Epithelial cell of proximal tubule (primary cell): ENCODE data around the gene CCDC116. TPM values are rescaled to one million over a fixed set of nuclear protein-coding genes. Genes with fewer than 3 reads are reported as not detected.

Source experiments
- DNase-seq: peaks from one replicate; pipeline ENCODE4 v3.0.0-alpha.2; 2011; ENCODE audit warnings: low read depth
- H3K4me3 ChIP-seq: 2 replicates; pipeline ENCODE4 v1.5.1; 2011; ENCODE audit warnings: low read depth, mild to moderate bottlenecking, low read length
- CTCF ChIP-seq: conservative IDR thresholded peaks from 2 replicates; pipeline ENCODE4 v1.5.1; 2012; ENCODE audit warnings: low read depth, mild to moderate bottlenecking, low read length
- total RNA-seq: library from RNA; depleted of rRNA; stranded (reverse); fragments of >200 nt; gene quantifications from 2 replicates; pipeline ENCODE4 v1.2.3, GENCODE V29; 2015

The CCDC116 gene
- total RNA-seq, 1 donor from 2014 or later, result 0.17 TPM

GRCh38 chr22:21686193-21686608, 53.6 kb downstream of the CCDC116 start:
- DNase-seq, result no peak
- no peak overlapping the region for H3K4me3 ChIP-seq
- TF ChIP-seq CTCF, result no peak

Other genes starting within 250 kb of the CCDC116 start
- gene RIMBP3B, start 249.0 kb upstream of the CCDC116 start, total RNA-seq, result 0.29 TPM in 1 of 2 replicates, not detected in the other
- gene HIC2, start 215.4 kb upstream of the CCDC116 start, total RNA-seq, result 4.4 and 5.3 TPM in 2 replicates
- 1.8 and 3.8 TPM in 2 replicates for gene TMEM191C, start 165.4 kb upstream of the CCDC116 start, total RNA-seq
- 0.12 TPM in 1 of 2 replicates, not detected in the other for gene RIMBP3C, start 81.3 kb upstream of the CCDC116 start, total RNA-seq
- 102 and 113 TPM in 2 replicates for gene UBE2L3, start 65.0 kb upstream of the CCDC116 start, total RNA-seq
- gene YDJC, start 2.7 kb upstream of the CCDC116 start, total RNA-seq, result 123 TPM in 2 replicates
- 93.2 and 109 TPM in 2 replicates for gene SDF2L1, start 9.5 kb downstream of the CCDC116 start, total RNA-seq
- gene PPIL2, start 33.3 kb downstream of the CCDC116 start, total RNA-seq, result 25.5 and 31.0 TPM in 2 replicates
- 1.5 and 7.3 TPM in 2 replicates for gene YPEL1, start 103.0 kb downstream of the CCDC116 start, total RNA-seq
- gene MAPK1, start 234.9 kb downstream of the CCDC116 start, total RNA-seq, result 42.3 and 54.6 TPM in 2 replicates